B cell (primary cell): Measurements from ENCODE around the gene TBC1D32. TPM values are rescaled to one million over a fixed set of nuclear protein-coding genes. Genes with fewer than 3 reads are reported as not detected.
A peak's percentile ranks its signal among the peaks of the same experiment; 100 is the strongest.
"Not testable (repeated sequence)": the region's sequence is repeated elsewhere in the genome, so short reads cannot be mapped to it uniquely, and the experiment has no call there.

Experiments used
- ATAC-seq: fragments of 200-7000 bp; cut with Tn5 transposase; one replicate; pipeline ENCODE4 v1.10.0; 2021; ENCODE audit warnings: low read depth, mild to moderate bottlenecking, moderate number of reproducible peaks, moderate library complexity
- CTCF ChIA-PET: fragments of 350-600 bp; sonication (Branson Sonifier 250); formaldehyde crosslinking; loops from one replicate; lab custom pipeline; 2021; ENCODE audit warnings: antibody characterized with exemption, inconsistent platforms; lab: Charles Lee
- POLR2A ChIA-PET: fragments of 350-600 bp; sonication (Branson Sonifier 250); formaldehyde crosslinking; loops from one replicate; lab custom pipeline; 2021; ENCODE audit warnings: antibody characterized with exemption; lab: Charles Lee
- DNase-seq: peaks from one replicate; pipeline ENCODE4 v3.0.0; 2013
- H2AFZ ChIP-seq: 2 replicates; pipeline ENCODE4 v1.6.1; 2012; ENCODE audit warnings: mild to moderate bottlenecking, low read depth, low read length; ENCODE audit not compliant: insufficient read depth, poor library complexity, severe bottlenecking
- H3K27ac ChIP-seq, 2 donors: 1 replicate in 1 of 2; 2 replicates in 1 of 2; pipeline ENCODE4 v1.5.1; 2012 to 2013; ENCODE audit warnings: low read length in 2 of 2, mild to moderate bottlenecking in 2 of 2, moderate library complexity in 1 of 2
- H3K27me3 ChIP-seq, 4 experiments: fragments of 200-600 bp in 1 of 4; sonication (generic) in 1 of 4; replicated peaks in 1 of 4; 1 replicate in 2 of 4; 2 replicates in 2 of 4; pipeline versions ENCODE4 v1.6.1 to v1.7.0; 2013 to 2016; ENCODE audit warnings: low read length in 3 of 4, mild to moderate bottlenecking in 2 of 4, mixed read lengths in 1 of 4, moderate library complexity in 1 of 4; ENCODE audit not compliant: insufficient read depth in 4 of 4, control insufficient read depth in 3 of 4; ENCODE audit errors: control extremely low read depth in 1 of 4
- H3K36me3 ChIP-seq, 2 experiments: replicated peaks in 1 of 2; 1 replicate in 1 of 2; 2 replicates in 1 of 2; pipeline versions ENCODE4 v1.6.1 to v1.7.1; 2013; ENCODE audit warnings: low read length in 1 of 2; ENCODE audit not compliant: insufficient read depth in 2 of 2, control insufficient read depth in 1 of 2; ENCODE audit errors: control extremely low read depth in 1 of 2, extremely low read depth in 1 of 2
- H3K4me1 ChIP-seq, 2 donors: fragments of 200-600 bp in 1 of 2; sonication (generic) in 1 of 2; 1 replicate in 1 of 2; 2 replicates in 1 of 2; pipeline versions ENCODE4 v1.5.1 to v1.6.1; 2013 to 2017; ENCODE audit warnings: low read length in 2 of 2; ENCODE audit not compliant: control insufficient read depth in 2 of 2, insufficient read depth in 2 of 2
- H3K4me2 ChIP-seq: replicated peaks from 2 replicates; pipeline ENCODE3; 2012; ENCODE audit warnings: mild to moderate bottlenecking, low read depth, low read length; ENCODE audit not compliant: poor library complexity, severe bottlenecking
- H3K4me3 ChIP-seq, 5 experiments: fragments of 200-600 bp in 1 of 5; sonication (generic) in 1 of 5; 1 replicate in 3 of 5; 2 replicates in 2 of 5; pipeline versions ENCODE4 v1.5.1 to v1.7.0; 2011 to 2016; ENCODE audit warnings: low read length in 4 of 5, mild to moderate bottlenecking in 4 of 5, low read depth in 2 of 5, control low read depth in 1 of 5, moderate library complexity in 1 of 5; ENCODE audit not compliant: insufficient read depth in 1 of 5; ENCODE audit errors: control extremely low read depth in 1 of 5, extremely low read depth in 1 of 5
- H3K79me2 ChIP-seq: fragments of 200-600 bp; sonication (generic); one replicate; pipeline ENCODE4 v1.6.0; 2016; ENCODE audit warnings: low read length; ENCODE audit not compliant: control insufficient read depth, insufficient read depth
- H3K9ac ChIP-seq: fragments of 200-600 bp; sonication (generic); 2 replicates; pipeline ENCODE4 v1.6.1; 2017; ENCODE audit warnings: mild to moderate bottlenecking, low read length, moderate library complexity
- H3K9me3 ChIP-seq, 3 donors: one replicate each; pipeline versions ENCODE4 v1.6.1 to v1.7.1; 2013; ENCODE audit warnings: low read length in 2 of 3; ENCODE audit not compliant: control insufficient read depth in 2 of 3, insufficient read depth in 1 of 3; ENCODE audit errors: control extremely low read depth in 1 of 3
- H4K20me1 ChIP-seq: 2 replicates; pipeline ENCODE4 v1.6.0; 2012; ENCODE audit warnings: mild to moderate bottlenecking, low read length; ENCODE audit not compliant: insufficient read depth, control insufficient read depth, poor library complexity, severe bottlenecking
- H3K27ac Mint-ChIP-seq: one replicate; pipeline ENCODE4 v1.8.0; 2021; ENCODE audit warnings: mixed read lengths
- H3K27me3 Mint-ChIP-seq: one replicate; pipeline ENCODE4 v1.8.0; 2021; ENCODE audit warnings: mixed read lengths
- H3K4me1 Mint-ChIP-seq: one replicate; pipeline ENCODE4 v1.8.0; 2021; ENCODE audit warnings: mixed read lengths
- H3K4me3 Mint-ChIP-seq: one replicate; pipeline ENCODE4 v1.8.0; 2021; ENCODE audit warnings: mixed read lengths
- H3K9me3 Mint-ChIP-seq: one replicate; pipeline ENCODE4 v1.8.0; 2022; ENCODE audit warnings: mixed read lengths; ENCODE audit not compliant: insufficient read depth
- CTCF ChIP-seq: fragments of 200-600 bp; IDR thresholded peaks from one replicate; pipeline ENCODE4 v1.8.0; 2022; ENCODE audit warnings: antibody characterized with exemption, mild to moderate bottlenecking
- EZH2 ChIP-seq: IDR thresholded peaks from 2 replicates; pipeline ENCODE4 v1.6.1; 2012; ENCODE audit warnings: borderline replicate concordance, low read depth, mild to moderate bottlenecking, moderate library complexity, low read length; ENCODE audit not compliant: insufficient read depth, poor library complexity, severe bottlenecking
- whole genome bisulfite sequencing: methylation state at CpG from one replicate; pipeline ENCODE4 v1.1.5; 2013; ENCODE audit warnings: missing lambda C conversion rate; ENCODE audit not compliant: insufficient coverage; 5-methylcytosine and 5-hydroxymethylcytosine counted together
- intact Hi-C: fragments of 100-400 bp; cut with micrococcal nuclease; formaldehyde crosslinking; loops from one replicate; pipeline ENCODE4 v1.10.0; 2022
- polyA plus RNA-seq: library from polyadenylated mRNA; depleted of rRNA; stranded (reverse); fragments of >200 nt; gene quantifications from 2 replicates; pipeline ENCODE4 v1.2.3, GENCODE V29; 2012
- total RNA-seq, 2 donors: library from RNA; stranded (reverse); fragments of 120-200 nt in 1 of 2; gene quantifications; 1 replicate in 1 of 2; 2 replicates in 1 of 2; pipeline versions ENCODE4 v1.2.3 to v1.2.4, GENCODE V29; 2013 to 2022

TBC1D32 gene
- total and polyA plus RNA-seq, 2 donors (not counting 1 experiment from before 2014, with no cell fraction given) = 9.0 to 20.9 TPM

DNA sequence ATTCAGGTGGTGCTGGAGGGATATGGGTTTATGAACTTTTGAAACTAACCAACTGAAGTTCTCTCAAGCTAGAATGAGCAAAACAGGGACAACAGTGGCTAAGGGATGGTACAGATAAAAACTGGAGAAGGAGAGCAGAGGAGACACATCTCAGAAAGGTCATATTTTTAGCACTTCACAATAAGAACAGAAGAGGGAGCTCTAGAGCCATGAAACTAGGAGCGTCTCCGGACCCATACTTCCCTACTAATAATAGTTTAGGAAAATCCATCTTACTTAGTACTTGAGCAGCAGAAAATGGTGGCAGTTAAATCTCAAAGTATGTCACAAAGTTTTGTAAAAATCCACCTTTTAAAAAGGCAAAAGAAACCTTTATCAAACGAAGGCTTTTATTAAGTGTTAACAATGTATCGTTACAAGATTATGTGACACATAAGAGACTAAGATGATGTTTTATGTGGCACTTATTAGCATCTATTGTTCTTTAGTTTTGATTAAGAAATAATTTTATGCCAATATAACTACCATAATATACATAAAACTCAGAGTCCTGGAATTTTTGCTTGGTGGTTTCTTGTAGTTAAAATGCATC, 278.6 kb downstream of the TBC1D32 start:
- Histone ChIP-seq H3K4me3 (no peak overlapping the region), H3K27ac (no peak overlapping the region), H3K4me1 (no peaks in the 10 kb centered on the region), H3K9me3 (no peaks in the 10 kb centered on the region), H3K27me3 (no peaks in the 10 kb centered on the region), H2AFZ (no peak overlapping the region), H3K36me3 (no peaks in the 10 kb centered on the region), H4K20me1 (no peaks in the 10 kb centered on the region), H3K9ac (no peak overlapping the region), H3K79me2 (no peaks in the 10 kb centered on the region), H3K4me2 (no peak overlapping the region)
- ChIA-PET POLR2A (no interaction called here), CTCF (interaction anchor here (0.7 to 3.7 kb wide), 7 partner anchors 10 to 1475 kb away, joined by 3 to 21 read pairs (median 4); no protein-coding TSS in a partner anchor)
- H3K27me3 Mint-ChIP-seq = no peaks in the 10 kb centered on the region
- WGBS = no CpG with 5 or more reads among the region's 4 CpGs
- H3K9me3 Mint-ChIP-seq = no peaks in the 10 kb centered on the region
- H3K27ac Mint-ChIP-seq = no peak overlapping the region
- H3K4me3 Mint-ChIP-seq = no peak overlapping the region
- DNase-seq (peak; percentile 48), ATAC-seq (peak; percentile 33)
- TF ChIP-seq CTCF (peak; percentile 85), EZH2 (no peak)
- H3K4me1 Mint-ChIP-seq = peaks cover 4% of the 10 kb centered on the region
- intact Hi-C loops = loop anchor here (1.0 kb wide), 1 partner anchor 251 kb away; no protein-coding TSS in a partner anchor

- H3K9ac ChIP-seq, ATAC-seq, H2AFZ ChIP-seq, intact Hi-C loops, H3K27me3 Mint-ChIP-seq, CTCF ChIA-PET, H3K4me3 Mint-ChIP-seq, H3K9me3 ChIP-seq, POLR2A ChIA-PET, H3K27ac ChIP-seq, H3K9me3 Mint-ChIP-seq, H3K4me1 ChIP-seq, H3K4me2 ChIP-seq, H3K79me2 ChIP-seq, H3K27ac Mint-ChIP-seq, DNase-seq, H4K20me1 ChIP-seq, H3K27me3 ChIP-seq, H3K4me3 ChIP-seq, H3K36me3 ChIP-seq, H3K4me1 Mint-ChIP-seq: not testable (repeated sequence)
- WGBS = no CpG with 5 or more reads among the region's 4 CpGs
Observed at GRCh38 chr6:121048593-121048992, 285.7 kb downstream of the TBC1D32 start.

DNA sequence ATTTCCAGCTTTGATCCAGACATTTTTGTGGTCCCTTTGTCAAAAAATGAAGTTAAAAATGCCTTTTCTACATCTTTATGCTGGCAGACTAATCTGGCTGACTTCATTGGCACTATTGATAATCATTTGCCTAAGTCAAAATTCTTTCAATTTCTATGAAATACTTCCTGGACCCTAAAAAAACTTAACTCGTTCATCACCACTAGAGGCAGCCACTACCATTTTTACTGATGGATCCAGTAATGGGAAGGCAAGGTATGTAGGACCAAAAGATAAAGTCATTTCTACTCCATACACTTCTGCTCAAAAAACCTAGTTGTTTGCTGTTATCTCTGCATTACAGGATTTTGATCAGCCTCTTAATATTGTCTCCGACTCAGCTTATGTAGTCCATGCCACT, 289.4 kb downstream of the TBC1D32 start:
- no CpG with 5 or more reads among the region's 2 CpGs for WGBS
- CTCF ChIA-PET, intact Hi-C loops, H3K4me3 ChIP-seq, H3K9me3 ChIP-seq, DNase-seq, H2AFZ ChIP-seq, H3K9ac ChIP-seq, H3K9me3 Mint-ChIP-seq, H3K27ac ChIP-seq, H3K4me1 ChIP-seq, POLR2A ChIA-PET, H3K4me2 ChIP-seq, ATAC-seq, H3K27me3 Mint-ChIP-seq, H3K4me3 Mint-ChIP-seq, H3K79me2 ChIP-seq, H3K36me3 ChIP-seq, H4K20me1 ChIP-seq, H3K27me3 ChIP-seq, H3K4me1 Mint-ChIP-seq, H3K27ac Mint-ChIP-seq: not testable (repeated sequence)
